HG02981 (cell line): Measurements from ENCODE around the gene CCT2.
A peak's percentile ranks its signal among the peaks of the same experiment; 100 is the strongest.

ENCODE experiments used
- ATAC-seq: cut with Tn5 transposase; IDR thresholded peaks from one replicate; pipeline ENCODE4 v1.9.1; 2021; ENCODE audit warnings: mild to moderate bottlenecking, moderate library complexity; ENCODE audit not compliant: unreplicated experiment

The CCT2 gene

DNA sequence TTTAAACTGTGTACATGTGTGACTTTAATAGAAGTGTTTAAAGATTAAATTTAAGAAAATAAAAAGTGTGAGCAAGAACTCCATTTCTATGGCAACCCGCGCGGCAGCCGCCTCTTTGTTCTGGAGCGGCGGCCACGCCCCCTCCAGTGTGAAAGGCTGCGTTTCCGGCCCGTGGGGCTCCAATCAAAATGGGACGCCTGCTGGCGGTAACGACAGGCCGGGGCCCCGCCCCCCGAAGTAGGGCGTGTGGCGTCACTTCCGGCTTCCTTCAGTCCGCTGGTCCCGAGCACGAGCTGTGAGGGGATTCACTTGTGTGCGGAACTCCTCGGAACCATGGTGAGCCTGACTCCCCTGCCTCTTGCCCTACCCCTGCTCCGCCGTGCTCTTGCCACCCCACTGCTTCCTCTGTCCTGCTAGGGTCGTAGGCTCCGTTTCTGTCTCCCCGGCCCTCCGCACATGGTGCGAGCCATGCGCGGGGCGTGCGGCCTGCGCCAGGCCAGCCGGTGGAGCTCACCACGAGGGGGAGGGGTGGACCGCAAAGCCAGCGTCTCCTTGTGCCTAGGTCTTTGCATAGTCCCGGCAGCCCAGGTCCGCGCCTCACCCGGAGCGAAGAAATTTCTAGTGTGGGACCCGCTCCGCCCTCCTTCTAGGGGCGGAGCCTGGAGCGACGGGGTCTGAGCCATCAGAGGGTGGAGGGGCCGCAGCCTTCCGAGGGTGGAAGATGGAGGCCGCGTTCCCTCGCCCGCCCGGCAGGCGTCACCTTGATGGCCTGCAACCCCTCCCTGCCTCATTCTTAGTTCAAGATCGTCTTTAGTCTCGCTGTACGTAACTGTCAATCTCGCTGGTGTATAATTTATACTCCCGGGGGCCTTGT lies at the start of gene CCT2:
TSS of gene CCT2 (plus strand) at position 271 of the 874 bp plus-strand sequence. CDS start at position 334, 63 bp downstream.
- ATAC-seq, result peak; percentile 95

DNA sequence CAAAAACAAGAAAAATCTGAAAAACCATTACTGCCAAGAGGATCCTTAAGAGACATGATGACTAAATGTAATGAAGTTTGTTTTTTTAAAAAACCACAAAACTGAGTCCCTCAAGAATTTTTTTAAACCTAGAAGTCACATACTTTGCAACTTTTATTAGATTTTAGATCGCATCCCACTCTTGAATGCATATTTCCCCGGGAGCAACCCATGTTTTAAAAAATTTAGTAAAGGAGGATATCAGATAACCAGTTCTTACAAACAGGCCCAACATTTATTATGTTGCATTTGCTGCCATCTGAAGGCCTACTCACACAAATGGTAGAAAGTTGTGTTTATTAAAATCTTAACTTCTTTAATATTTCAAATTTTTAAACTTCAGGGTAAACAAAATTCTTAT lies 44.3 kb upstream of the CCT2 start:
- ATAC-seq, result no peak

DNA sequence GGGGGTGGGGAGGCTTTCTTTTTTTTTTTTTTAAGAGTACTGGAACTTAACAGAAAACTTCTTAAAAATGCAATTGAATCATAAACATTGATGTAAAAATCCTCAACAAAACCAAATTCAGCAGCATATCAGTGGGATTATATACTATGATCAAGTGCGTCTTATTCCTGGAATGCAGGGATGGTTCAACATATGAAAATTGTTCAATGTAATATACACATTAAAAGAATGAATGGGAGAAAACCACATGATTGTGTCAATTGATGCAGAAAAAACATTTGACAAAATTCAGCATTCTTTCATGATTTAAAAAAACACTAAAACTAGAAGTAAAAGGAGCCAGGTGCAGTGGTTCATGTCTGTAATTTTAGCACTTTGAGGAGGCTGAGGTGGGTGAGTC lies 41.2 kb upstream of the CCT2 start:
- ATAC-seq, result no peak

DNA sequence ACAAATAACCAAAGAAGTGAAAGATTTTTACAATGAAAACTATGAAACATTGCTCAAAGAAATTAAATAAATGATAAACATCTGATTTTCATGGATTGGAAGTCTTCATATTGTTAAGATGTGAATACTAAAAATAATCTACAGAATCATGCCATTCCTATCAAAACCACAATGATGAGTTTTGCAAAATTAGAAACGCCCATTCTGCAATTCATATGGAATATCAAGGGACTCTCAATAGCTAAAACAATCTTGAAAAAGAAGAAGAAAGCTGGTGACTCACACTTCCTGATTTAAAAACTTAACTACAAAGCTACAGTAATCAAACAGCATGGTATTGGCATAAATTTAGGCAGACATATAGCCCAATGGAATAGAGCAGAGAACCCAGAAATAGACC lies 40.2 kb upstream of the CCT2 start:
- ATAC-seq, result no peak

DNA sequence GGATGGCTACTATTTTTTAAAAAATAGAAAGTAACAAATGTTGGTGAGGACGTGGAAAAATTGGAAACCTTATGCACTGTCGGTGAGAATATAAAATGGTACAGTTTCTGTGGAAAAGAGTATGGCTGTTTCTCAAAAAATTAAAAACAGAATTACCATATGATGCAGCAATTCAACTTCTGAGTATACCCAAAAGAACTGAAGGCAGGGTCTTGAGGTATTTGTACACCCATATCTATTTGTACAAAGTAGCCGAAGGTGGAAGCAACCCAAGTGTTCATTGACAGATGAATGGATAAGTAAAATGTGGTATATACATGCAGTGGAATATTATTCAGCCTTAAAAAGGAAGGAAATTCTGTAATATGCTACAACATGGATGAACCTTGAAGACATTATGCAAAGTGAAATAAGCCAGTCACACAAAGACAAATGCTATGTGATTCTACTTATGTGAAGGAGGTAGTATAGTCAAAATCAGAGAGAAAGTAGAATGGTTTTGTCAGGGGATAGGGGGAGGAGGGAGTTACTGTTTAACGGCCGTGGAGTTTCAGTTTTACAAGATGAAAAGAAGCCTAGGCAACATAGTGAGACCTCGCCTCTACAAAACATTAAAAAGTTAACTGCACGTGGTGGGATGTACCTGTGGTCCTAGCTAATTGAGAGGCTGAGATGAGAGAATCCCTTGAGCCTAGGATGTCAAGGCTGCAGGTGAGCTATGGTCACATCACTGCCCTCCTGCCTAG lies 38.4 kb upstream of the CCT2 start:
- peak; percentile 98 for ATAC-seq

DNA sequence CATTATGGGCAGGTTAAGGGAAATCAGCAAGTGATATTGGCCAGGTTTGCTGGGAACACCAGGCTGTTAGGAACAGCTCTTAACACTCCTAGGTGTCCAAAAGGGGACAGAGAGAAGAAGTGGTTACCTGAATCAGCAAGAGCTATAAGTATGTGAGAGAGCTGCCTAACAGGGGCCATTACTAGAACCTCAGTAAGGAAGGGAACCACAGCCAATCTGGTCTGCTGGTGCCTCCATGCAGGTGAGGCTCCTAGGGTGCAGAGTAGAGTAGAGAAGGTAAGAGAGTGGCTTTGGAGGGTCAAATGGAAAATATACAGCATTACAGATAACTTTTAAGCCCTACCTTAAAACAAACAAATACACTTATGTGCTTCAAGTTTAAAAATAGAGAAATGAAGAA lies 36.6 kb upstream of the CCT2 start:
- no peak for ATAC-seq

DNA sequence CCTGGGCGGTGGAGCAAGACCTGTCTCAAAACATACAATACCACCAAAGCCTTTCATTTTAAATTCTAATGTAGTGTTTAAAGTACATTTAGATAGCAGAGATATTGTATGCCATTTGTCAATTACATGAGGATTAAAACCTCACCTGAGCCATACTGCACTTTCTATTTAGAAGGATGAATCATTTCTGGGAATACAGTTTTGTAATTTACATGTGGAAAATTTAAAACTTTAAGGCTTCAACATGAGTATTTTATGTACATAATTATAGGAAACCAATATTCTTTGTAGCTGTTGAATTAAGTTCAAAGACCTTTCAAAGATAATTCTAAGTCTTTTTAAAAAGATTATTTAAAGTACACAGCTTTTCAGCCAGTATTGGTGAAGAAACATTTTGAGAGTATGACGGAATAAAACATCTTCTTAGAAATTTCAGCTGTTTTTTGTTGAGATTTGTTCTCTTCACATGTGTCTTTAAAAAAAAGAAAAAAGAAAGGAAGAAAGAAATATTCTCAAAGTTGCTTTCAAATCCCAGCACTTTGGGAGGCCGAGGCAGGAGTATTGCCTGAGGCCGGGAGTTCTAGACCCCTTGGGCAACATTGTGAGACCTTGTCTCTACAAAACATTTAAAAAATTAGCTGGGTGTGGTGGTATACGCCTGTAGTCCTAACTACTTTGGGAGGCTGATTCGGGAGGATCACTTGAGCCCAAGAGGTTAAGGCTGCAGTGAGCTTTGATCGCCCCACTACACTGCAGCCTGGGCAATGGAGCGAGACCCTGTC lies 34.5 kb upstream of the CCT2 start:
- ATAC-seq, result no peak

DNA sequence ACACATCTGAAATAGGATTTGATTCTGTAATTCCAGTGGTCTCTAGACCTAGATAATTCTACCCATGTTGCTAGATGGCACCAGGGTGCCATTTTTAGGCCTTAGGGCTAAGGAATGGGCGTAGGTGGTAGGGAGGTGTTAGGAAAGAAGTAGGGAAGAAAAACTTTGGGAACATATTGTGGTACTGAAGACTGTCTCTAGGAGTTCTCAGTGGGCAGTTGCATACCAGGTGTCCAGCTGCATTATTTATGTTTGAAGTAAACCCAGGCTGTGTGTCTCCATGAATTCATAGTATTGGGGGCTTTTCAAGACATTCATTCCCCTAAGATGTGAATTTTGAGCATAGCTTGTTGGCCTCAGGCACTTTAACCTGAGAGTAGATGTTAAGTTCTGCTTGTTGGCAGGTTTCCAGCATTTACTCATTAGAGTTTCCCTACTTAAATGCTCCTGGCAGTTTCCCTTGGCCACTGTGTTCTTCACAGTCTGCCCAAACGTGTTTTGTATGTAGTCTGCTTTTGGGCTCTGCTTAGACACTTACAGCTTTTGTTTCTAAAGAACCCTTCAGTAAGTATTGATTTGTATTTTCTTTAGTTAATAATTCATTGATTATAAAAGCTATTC lies 31.5 kb upstream of the CCT2 start:
- no peak for ATAC-seq

DNA sequence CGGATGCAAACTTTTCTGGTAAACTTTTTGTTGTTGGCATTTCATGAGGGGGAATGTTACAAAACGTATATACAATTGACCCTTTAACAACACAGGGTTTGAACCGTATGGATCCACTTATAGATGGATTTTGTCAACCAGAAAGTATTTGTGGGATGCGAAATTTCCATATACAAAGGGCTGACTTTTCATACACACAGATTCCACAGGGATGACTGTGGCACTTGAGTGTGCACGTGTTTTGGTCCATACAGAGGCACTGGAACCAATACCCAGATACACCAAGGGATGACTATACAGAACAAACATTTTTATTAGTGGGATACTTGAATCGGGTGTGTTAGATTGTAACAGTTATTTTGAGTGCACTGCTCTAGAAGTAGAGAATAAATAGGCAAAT lies 29.8 kb upstream of the CCT2 start:
- ATAC-seq, result no peak

DNA sequence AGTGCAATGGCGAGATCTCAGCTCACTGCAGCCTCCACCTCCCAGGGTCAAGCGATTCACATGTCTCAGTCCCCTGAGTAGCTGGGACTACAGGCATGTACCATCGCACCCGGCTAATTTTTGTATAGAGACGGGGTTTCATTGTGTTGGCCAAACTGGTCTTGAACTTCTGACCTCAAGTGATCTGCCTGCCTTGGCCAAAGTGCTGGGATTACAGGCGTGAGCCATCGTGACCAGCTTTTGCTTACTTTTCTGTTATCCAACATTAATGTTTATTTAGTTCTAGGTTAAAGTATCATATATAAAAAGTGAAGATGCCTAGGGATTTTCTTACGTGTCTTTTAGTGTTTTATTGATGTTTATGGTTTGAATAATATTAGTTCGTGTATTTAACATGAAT lies 28.9 kb upstream of the CCT2 start:
- no peak for ATAC-seq

DNA sequence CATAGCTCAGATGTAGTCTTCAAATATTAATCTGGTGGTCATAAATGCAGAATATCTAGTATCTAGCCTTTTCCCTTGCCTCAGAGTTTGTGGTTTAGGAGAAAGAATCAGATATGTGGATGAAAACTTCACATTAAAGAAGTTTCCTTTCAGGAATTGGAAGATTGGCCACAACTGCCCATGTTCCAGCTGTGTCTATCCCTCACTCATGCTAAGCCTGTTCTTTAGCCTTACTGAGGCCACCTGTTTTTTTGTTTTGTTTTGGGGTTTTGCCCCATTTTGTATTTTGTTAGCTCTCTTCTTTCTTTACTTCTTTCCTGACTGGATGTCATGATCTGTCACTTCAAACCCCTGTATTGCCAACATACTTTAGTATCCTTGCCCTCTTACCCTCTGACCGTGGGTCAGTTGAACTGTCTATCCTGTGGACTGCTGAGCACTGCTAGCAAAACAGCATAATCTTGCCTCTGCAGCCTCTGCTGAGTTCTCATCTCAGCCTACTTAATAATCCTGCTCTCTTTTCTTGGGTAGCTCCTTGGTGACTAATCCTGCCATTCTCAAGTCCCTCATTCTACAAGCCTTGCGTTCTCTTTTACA lies 22.0 kb upstream of the CCT2 start:
- ATAC-seq, result no peak

DNA sequence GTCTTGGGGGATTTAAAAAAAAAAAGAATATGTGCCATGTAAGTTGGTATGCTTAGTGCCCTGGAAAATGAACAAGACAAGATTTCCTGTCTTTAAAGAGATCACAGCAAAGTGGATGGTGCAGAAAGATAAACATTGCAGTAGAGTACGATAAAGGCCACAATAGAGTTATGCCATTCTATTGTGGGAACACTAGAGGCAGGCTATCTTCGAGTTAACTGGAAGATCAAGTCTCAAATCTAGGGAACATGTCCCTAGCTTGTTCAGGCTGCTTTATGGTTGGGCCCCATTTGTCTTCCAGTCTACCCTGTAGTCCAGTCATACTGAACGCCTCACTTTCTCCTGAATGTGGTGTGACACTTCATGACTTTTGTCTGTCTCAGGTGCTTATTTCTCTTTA lies 18.7 kb upstream of the CCT2 start:
- ATAC-seq, result no peak

DNA sequence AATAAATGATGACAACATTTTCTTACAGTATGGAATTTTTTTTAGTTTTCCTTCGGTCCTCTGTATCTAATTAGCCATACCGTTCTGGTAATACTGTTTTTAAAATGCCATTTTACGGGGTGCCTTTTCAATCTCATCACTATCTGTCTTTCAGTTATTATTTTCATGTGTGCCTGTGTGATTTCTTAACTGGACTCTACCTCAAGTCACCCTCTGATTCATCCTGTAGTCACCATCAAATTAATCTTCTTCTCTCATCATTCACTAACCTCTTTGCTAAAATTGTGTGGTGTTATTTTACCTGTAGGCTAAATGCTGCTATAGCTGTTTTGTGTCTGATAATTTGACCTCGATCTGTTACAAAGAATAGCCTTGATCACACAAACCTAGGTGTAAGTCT lies 16.0 kb upstream of the CCT2 start:
- ATAC-seq, result no peak

DNA sequence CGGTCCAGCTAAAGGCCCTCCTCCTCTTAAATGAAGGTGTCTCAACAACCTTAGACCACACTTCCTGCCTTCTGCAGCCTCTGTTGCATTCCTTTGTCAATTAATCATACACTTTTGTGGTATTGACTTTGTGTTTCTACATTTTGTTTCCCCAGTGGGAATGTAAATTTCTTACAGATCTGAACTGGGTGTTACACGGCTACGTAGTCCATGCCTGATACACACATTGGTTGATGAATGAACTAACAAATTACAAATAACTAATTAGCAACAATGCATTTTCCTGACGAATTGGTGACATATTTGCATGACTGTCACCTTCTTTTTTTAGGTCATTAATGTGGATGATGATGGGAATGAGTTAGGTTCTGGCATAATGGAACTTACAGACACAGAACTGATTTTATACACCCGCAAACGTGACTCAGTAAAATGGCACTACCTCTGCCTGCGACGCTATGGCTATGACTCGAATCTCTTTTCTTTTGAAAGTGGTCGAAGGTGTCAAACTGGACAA lies 15.2 kb upstream of the CCT2 start:
- ATAC-seq, result no peak

DNA sequence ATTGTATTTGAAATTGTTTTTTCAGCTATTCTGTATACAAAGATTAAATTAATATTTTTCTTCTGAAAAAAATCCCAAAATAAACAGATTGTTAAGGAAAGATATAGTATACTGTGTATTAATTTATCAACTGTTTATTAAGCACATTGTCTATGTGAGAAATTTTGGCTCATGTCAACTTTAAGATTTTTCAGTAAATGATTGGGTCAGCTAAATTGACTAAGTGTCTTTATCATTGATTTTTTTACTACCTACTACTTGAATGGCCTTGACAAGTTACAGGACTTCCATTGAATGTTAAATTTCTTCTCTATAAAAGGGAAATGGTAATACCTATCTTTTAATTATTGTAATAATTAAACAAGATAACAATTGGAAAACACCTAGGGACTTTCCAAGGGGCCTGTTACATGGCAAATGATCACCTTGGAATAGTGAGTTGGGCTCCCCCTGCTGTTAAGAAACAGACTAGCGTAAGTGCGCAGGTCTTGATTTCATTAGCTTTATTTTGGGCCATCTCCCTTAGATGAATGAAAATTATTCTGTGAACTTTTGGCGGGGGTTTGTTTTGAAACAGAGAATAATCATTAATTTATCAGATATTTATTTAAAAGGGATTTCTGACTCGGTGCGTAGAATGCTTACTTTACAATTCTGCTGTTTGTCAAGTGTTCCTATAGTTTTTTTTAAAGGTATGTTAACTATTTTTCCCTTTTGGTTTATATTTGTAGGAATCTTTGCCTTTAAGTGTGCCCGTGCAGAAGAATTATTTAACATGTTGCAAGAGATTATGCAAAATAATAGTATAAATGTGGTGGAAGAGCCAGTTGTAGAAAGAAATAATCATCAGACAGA lies 14.5 kb upstream of the CCT2 start:
- ATAC-seq, result peak; percentile 81

DNA sequence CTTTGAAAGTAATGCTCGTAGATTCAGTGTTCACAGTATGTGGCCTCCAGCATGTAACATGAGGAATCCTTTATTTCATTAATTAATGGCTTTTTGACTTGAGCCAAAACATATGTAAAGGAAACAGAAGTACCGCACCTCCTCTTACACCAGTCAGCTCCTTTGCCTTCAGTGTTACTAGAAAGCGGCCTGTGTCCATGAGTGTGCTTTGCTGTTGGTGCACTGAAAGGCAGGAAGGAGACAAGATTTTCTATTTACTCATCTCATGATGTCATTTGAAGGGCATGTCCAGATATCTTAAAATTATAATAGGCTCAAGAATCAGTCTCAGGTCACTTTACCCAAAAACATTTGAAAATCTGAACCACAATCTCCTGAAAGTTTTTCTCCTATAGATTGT lies 9.9 kb upstream of the CCT2 start:
- ATAC-seq, result no peak

DNA sequence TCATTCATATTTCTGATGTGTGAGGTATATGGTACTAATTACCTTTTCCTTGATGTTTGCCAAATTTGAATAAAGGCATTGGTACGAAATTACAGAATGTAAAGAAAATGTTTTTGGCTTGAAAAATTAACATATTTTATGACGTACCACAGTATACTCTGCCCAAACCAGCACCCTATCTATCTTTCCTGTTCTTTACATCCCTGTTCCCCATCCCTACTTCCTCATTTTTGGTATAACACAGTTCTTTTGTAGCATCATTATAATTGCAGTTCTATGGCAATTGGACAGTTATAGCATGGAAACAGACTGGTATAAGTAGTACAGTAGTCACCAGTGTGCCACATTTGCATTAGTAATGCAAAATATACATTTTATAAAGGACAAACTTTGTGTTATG lies 7.0 kb upstream of the CCT2 start:
- ATAC-seq, result no peak

DNA sequence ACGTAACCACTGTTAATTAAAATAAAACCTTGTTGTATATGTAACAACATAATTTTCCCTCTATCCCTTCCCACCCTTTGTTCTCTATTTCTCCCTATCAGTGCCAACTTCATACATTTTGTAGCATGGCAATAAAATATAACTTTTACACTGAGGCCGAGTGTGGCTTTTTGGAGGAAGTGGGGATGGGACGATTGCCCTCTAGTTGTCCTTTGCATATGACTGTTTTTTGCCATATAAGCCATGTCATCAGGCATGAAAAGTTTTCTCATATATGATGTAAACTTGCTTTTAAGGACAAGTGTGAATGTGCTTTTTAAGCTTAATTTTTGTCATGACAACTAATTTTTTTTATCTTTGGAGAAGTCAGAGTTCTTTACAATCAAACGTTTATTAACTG lies 6.2 kb upstream of the CCT2 start:
- ATAC-seq, result no peak

DNA sequence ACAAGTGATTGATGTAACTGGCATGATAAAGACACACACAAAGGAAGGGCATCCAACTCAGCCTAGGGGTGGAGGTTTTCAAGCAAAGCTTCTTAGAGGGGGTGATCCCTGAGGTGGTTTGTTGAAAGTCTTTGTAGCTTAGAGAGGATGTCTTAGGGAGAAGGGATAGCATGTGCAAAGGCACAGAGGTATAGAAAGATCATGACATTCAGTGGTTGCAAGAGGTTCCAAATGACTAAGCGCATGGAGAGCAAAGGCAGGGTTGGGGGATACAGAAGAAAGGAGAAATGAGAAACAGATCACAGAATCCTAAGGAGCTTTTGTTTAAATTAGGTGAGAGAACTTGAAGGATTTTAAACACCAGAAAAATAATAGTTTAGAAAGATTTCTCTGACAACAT lies 5.2 kb upstream of the CCT2 start:
- ATAC-seq, result no peak

DNA sequence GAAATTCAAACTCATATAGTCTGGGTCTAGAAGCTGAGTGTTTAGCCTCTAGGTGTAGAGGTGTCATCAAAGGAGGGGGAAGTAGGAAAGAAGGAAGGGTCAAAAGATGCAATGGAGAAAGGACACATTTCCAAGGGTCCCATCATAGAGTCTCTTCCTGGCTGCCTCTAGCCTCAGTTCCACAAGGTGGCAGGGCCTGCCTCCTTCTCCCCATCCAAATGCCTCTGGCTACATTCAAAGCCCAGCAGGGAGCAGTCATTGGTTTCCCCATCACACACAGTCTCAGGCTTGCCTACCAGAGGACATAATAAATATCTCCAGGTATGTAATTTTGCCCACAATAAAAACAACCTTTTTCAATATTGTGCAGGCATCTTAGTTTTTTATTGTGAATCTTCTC lies 2.1 kb upstream of the CCT2 start:
- no peak for ATAC-seq
